WERI-Rb-1 (cell line): ENCODE data around the gene TSEN2.

Experiments used
- DNase-seq: peaks from one replicate; pipeline ENCODE4 v3.0.0-alpha.2; 2020
- H3K27ac ChIP-seq: fragments of 250-450 bp; sonication (Bioruptor Pico); 2 replicates; pipeline ENCODE4 v1.5.1; 2020; ENCODE audit warnings: mild to moderate bottlenecking, moderate library complexity
- H3K27me3 ChIP-seq: fragments of 250-450 bp; sonication (Bioruptor Pico); 2 replicates; pipeline ENCODE4 v1.5.1; 2021; ENCODE audit warnings: mild to moderate bottlenecking, low read depth, moderate library complexity; ENCODE audit not compliant: insufficient read depth, severe bottlenecking
- H3K36me3 ChIP-seq: fragments of 250-450 bp; sonication (Bioruptor Pico); 2 replicates; pipeline ENCODE4 v1.5.1; 2020; ENCODE audit warnings: mild to moderate bottlenecking, moderate library complexity
- H3K4me3 ChIP-seq: 2 replicates; pipeline ENCODE4 v1.5.1; 2011; ENCODE audit warnings: low read depth, mild to moderate bottlenecking, control low read depth, low read length
- H3K9me3 ChIP-seq: fragments of 250-450 bp; sonication (Bioruptor Pico); 2 replicates; pipeline ENCODE4 v1.5.1; 2021; ENCODE audit warnings: mild to moderate bottlenecking, moderate library complexity; ENCODE audit not compliant: severe bottlenecking
- CTCF ChIP-seq: IDR thresholded peaks from 2 replicates; pipeline ENCODE4 v1.5.1; 2011; ENCODE audit warnings: low read depth, mild to moderate bottlenecking, control low read depth, inconsistent platforms, low read length

The TSEN2 gene

GRCh38 chr3:12503126-12503957 lies 19.1 kb downstream of the TSEN2 start:
- Histone ChIP-seq H3K36me3 (peaks cover 37% of the 10 kb centered on the region), H3K27me3 (no peaks in the 10 kb centered on the region), H3K27ac (no peak overlapping the region), H3K9me3 (no peaks in the 10 kb centered on the region), H3K4me3 (no peak overlapping the region)
- no peak for TF ChIP-seq CTCF
- no peak for DNase-seq

- no peak for DNase-seq
- Histone ChIP-seq H3K27me3 (no peaks in the 10 kb centered on the region), H3K9me3 (no peaks in the 10 kb centered on the region), H3K4me3 (no peak overlapping the region), H3K36me3 (peaks cover 32% of the 10 kb centered on the region), H3K27ac (no peak overlapping the region)
- no peak for TF ChIP-seq CTCF
Observed at GRCh38 chr3:12506201-12506709, 22.0 kb downstream of the TSEN2 start.

- DNase-seq, result no peak
- Histone ChIP-seq H3K4me3 (no peak overlapping the region), H3K9me3 (no peaks in the 10 kb centered on the region), H3K27ac (no peak overlapping the region), H3K36me3 (peaks cover 25% of the 10 kb centered on the region), H3K27me3 (no peaks in the 10 kb centered on the region)
- no peak for TF ChIP-seq CTCF
Observed at GRCh38 chr3:12507591-12508281, 23.5 kb downstream of the TSEN2 start.

GRCh38 chr3:12508291-12508700 lies 24.0 kb downstream of the TSEN2 start:
- Histone ChIP-seq H3K27ac (no peak overlapping the region), H3K27me3 (no peaks in the 10 kb centered on the region), H3K36me3 (peaks cover 22% of the 10 kb centered on the region), H3K9me3 (no peaks in the 10 kb centered on the region), H3K4me3 (no peak overlapping the region)
- no peak for TF ChIP-seq CTCF
- DNase-seq, result no peak

GRCh38 chr3:12509466-12509865 lies 25.2 kb downstream of the TSEN2 start:
- H3K36me3 ChIP-seq, result peaks cover 11% of the 10 kb centered on the region; the same call in 1 of the 2 replicates

More at GRCh38 chr3:12509466-12509865, 25.2 kb downstream of the TSEN2 start:
- Histone ChIP-seq H3K4me3 (no peak overlapping the region), H3K27me3 (no peaks in the 10 kb centered on the region), H3K9me3 (no peaks in the 10 kb centered on the region), H3K27ac (no peak overlapping the region)
- TF ChIP-seq CTCF, result no peak
- no peak for DNase-seq
